Middle frontal gyrus (tissue), 1 donor: Measurements from ENCODE around the gene KLF1.
"Not testable (repeated sequence)": the region's sequence is repeated elsewhere in the genome, so short reads cannot be mapped to it uniquely, and the experiment has no call there.

ENCODE experiments used
- DNase-seq: peaks from one replicate; pipeline ENCODE4 v3.0.0-alpha.2; 2015; ENCODE audit warnings: low spot score; ENCODE audit errors: extremely low spot score

Gene KLF1

DNA sequence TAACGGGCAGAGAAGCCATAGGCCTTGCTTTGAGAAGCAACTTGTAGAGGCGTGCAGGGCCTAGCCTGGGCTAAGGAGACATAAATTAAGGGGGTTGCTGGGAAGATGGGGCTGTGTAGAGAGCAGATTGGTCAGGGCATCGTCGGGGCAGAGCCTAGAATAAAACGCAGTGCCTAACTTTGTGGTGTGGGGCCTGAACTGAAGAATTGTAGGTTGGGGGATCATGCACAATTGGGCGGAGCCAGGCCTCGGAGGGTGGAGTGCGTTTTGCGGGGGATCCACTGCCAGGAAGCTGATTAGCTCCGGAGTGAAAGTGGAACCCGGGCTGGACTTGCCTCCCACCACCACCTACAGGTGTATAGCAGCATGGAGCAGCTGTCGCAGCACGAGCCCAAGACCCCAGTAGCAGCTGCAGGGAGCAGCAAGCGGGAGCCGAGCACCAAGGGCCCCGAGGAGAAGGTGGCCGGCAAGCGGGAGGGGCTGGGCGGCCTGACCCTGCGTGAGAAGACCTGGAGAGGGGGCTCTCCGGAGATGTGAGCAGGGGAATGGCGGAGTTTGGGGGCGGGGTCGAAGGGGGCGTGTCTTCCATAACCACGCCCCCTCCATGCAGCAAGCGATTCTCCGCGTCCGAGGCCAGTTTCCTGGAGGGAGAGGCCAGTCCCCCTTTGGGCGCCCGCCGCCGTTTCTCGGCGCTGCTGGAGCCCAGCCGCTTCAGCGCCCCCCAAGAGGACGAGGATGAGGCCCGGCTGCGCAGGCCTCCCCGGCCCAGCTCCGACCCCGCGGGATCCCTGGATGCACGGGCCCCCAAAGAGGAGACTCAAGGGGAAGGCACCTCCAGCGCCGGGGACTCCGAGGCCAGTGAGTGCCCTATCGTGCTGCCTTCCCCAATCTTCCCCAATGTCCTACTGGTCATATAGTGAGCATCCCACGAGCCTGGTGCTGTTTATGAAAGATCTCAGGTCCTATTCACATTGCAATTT, 19.6 kb downstream of the KLF1 start:
- no peak for DNase-seq

DNA sequence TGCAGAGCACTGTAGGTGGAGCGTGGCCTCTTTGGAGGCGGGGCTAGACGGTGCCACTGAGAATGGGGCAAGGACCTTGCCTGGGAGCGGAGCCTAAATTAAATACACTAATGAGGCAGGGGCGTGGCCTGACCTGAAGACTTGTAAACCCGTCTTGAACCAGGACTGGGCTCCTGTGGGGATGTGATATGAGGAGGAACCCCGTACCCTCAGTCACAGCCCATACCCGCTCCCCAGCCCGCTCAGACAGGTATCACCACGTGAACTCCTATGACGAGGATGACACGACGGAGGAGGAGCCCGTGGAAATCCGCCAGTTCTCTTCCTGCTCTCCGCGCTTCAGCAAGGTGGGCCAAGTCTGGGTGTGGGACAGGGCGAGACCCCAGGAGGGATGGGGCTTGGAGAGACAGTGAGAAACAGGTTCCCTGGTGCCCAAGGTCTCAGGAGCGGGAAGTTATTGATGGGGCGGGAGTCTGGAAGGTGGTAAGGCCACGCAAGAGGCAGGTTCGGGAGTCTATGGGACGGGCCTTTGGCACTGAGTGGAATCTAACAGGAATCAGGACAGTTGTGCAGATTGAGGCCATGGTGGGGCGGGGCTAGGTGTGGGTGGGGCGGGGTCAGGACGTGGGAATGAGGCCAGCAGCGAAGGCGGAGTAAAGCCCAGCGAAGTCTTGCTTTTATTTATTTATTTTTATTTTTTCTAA, 20.4 kb downstream of the KLF1 start:
- no peak for DNase-seq

DNA sequence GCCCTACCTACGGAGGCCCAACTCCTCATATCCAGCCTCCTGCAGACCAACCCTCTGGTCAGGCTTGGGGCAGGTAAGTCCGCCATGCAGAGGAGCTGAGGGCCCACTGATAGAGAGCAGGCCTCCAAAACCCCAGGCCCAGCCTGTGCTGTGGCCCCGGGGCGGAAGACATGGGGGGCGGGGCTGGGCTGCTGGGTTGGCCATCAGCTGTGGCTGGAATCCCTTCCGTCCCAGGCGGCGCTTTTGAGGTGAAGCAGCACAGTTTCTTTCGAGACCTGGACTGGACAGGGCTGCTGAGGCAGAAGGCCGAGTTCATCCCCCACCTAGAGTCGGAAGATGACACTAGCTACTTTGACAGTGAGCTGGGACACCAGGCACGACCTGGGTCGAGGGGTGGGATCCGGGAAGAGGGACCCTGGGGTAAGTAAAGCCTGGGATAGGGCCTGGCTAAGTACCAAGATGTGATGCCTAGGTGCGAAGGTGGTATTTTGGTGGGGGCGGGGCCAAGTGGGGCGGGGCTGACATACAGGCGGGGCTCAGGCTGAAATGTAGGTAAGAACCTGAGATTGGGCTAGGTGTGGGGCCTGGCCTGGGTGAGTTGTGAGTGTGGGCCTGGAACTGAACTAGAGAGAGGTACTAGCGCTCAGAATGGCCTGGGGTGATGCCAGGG, 21.1 kb downstream of the KLF1 start:
- no peak for DNase-seq

DNA sequence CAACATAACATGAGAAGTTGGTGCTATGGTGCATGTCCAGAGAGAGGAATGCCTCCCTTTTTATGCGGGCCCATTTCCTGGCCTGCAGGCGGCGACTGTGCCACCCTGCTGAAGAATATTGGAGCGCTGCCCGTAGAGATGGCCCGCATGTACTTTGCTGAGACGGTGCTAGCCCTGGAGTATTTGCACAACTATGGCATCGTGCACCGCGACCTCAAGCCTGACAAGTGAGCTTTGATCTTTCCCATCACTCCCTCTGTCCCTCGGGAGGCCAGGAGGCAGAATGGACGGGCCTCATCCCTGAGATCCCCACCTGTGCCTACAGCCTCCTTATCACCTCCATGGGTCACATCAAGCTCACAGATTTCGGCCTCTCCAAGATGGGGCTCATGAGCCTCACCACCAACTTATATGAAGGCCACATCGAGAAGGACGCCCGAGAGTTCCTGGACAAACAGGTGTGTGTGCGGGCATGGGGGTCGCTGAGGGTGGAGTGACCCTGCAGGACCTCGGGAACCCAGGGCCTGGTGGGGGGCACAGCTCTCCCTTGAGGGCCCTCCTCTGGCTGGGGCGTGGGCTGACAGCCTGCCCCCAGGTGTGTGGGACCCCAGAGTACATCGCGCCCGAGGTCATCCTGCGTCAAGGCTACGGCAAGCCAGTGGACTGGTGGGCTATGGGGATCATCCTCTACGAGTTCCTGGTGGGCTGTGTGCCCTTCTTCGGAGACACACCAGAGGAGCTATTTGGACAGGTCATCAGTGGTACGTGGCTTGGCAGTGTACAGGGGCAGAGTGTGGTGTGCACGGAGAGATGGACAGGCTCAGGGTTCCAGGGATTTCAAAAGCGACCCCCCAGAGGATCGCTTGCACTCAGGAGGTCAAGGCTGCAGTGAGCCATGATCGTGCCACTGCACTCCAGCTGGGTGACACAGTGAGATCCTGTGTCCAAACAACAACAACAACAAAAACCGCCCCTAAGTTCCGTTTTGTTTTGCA, 22.0 kb downstream of the KLF1 start:
- DNase-seq = no peak

DNA sequence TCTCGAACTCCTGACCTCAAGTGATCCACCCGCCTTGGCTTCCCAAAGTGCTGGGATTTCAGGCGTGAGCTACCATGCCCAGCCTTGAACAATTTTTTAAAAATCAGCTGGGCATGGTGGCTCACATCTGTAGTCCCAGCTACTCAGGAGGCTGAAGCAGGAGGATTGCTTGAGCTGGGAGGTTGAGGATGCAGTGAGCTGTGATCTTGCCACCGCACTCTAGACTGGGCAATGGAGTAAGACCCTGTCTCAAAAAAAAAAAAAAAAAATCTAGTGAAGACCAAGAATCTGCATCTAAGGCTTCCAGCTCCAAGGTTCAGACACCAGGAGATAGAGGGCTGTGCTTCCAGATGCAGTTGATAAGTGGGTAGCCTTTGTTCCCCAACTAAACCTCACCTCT, 22.9 kb downstream of the KLF1 start:
- DNase-seq = no peak

DNA sequence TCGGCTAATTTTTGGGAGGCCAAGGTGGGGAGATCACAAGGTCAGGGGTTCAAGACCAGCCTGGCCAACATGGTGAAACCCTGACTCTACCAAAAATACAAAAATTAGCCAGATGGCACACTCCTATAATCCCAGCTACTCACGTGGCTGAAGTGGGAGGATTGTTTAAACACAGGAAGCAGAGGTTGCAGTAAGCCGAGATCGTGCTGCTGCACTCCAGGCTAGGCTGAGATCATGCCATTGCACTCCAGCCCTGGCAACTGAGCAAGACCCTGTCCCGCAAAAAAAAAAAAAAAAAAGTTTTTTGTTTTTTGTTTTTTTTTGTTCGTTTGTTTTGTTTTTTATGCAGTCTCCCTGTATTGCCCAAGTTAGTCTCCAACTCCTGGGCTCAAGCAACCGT, 27.5 kb downstream of the KLF1 start:
- DNase-seq = no peak

DNA sequence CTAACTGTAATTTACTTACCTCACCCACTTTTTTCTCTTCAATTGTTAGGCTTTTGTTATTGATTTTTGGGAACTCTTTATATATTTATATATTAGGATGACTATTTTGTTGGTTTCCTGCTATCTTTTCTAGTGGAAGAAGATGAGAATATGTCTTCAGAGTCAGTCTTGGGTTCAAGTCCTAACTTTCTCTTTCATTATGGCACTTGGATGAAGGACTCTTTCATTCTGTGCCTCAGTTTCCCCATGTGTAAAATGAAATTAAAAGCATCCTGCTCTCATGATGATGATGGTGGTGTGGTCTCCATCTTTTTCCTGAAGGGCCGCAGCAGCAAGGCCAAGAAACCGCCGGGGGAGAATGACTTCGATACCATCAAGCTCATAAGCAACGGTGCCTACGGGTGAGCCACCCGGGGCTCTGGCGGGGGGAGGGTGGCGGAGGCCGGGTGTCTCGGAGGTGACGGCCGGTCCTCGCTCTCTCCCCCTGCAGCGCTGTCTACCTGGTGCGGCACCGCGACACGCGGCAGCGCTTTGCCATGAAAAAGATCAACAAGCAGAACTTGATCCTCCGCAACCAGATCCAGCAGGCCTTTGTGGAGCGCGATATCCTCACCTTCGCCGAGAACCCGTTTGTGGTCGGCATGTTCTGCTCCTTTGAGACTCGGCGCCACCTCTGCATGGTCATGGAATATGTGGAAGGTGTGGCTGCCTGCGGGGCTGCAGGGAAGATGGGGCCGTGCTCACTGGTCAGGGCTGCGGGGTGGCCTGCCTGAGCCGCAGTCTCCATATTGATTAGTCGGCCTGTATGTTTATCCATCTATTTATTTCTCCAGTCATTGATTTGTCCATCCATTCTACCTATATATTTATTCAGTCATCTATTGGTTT, 28.7 kb downstream of the KLF1 start:
- no peak for DNase-seq

DNA sequence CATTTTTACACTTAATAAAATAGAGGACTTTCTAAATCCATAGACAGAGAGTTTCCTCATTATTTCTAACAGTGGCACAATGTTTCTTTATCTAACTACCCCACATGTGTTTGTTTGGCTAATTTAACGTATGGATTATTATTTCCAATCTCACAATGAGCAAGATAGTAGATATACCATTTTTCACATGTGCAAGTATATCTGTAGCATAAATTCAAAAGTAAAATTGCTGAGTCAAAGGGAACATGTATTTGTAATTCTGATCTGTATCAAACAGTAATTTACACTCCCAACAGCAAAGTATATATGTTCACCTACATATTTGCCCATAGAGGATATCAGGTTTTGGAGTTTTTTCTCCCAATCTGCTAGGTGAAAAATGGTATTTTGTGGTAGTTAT, 30.3 kb downstream of the KLF1 start:
- DNase-seq = no peak

DNA sequence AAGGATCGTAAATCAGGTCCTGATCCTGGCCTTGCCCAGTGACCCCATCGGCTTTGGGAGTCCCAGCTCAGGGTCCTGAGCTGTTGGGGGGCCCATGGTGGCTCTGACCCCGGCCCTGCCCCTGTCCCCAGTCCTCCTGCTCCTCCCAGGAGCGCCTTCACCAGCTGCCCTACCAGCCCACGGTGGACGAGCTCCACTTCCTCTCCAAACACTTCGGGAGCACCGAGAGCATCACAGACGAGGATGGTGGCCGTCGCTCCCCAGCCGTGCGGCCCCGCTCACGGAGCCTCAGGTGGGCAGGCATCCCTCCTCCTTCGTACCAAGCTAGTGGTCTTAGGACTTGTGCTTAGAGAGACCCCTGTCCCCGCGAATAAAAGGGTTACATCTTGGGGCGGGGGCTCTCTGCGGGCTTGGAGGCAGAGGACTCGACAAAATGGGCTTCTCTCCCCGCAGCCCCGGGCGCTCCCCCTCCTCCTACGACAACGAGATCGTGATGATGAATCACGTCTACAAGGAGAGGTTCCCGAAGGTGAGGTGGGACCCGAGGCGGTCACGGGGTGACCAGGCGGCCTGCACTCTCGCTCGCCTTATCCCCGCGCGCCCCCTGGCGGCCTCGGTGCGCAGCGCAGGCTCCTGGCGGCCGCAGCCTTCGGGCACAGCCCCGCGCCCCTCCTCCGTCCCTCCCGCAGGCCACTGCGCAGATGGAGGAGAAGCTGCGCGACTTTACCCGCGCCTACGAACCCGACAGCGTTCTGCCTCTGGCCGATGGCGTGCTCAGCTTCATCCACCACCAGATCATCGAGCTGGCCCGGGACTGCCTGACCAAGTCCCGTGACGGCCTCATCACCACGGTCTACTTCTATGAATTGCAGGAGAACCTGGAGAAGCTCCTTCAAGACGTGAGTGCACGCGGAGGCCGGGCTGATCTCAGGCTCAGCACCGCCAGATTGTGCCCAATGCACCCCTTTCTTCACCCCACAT, 39.6 kb downstream of the KLF1 start:
- DNase-seq = peak; percentile 48

DNA sequence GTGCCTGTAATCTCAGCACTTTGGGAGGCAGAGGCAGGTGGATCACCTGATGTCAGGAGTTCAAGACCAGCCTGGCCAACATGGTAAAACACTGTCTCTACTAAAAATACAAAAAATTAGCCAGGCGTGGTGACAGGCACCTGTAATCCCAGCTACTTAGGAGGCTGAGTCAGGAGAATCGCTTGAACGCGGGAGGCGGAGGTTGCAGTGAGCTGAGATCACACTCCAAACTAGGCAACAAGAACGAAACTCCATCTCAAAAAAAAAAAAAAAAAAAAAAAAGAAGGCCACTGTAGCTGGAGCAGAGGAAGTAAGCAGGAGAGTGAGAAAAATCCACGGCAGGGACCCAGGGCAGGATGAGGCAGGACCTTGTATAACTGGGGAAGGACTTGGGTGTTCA, 40.4 kb downstream of the KLF1 start:
- DNase-seq = not testable (repeated sequence)

DNA sequence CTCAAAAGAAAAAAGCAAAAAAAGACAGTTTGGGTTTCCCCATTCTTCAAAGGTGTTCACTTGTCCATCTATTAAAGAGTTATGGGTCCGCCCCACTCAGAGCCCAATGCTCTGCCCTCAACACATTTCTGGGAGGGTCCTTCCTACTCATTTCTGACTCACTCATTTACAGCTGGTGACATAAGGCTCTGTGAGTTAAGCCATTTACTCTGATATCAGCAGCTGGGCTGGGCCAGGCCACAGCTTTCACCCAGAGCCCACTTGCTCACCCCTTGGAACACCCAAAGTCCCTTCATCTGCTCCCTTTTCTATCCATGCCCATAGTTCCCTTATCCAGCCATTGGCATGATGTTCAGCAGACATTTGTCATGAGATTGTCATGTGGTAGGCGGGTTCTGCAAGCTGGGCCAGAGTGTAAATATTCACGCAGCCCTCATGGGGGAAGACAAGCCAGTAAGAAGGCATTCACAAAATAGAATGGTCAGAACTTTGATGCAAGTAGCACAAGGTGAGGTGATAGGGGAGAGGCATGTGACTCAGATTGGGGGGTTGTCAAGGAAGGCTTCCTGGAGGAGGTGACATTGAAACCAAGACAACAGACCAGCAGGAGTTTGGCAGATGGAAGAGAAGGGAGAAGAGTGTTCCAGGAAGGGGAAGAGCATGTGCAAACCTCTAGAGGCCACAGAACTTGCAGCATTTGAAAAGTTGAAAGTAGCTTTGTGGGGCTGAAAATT, 42.8 kb downstream of the KLF1 start:
- DNase-seq = no peak

DNA sequence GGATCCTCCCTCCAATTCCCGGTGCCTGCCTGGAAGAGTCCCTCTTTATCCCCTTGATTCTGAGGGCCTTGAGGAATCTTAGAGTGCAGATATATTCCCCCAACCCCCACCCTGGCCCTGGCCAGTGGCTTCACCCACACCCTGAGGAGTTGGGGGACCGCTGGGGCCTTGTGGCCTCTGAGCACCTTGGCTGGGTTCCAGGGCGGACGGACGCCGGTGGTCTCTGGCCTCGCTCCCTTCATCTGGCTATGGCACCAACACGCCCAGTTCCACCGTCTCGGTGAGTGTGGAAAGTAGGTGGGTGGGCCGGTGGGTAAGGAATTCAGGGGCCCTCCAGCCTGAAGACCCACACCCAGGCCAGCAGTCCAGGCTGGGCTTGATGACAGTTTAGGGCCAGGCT, 43.7 kb downstream of the KLF1 start:
- DNase-seq = no peak

DNA sequence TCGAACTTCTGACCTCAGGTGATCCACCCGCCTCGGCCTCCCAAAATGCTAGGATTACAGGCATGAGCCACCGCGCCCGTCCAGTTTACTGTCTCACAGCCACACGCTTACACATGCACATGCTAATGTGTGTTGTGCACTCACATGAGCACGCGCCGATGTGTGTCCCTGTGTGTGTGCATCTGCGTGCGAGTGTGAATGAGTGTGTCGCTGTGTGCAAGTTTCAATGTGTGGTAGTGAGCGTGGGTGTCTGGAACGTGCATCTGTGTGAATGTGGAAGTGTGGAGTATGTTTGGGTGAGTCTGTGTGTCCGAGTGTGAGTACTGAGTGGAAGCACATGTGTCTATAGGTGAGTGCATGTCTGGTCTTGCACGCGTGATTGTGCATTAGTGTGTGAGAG, 44.5 kb downstream of the KLF1 start:
- no peak for DNase-seq

DNA sequence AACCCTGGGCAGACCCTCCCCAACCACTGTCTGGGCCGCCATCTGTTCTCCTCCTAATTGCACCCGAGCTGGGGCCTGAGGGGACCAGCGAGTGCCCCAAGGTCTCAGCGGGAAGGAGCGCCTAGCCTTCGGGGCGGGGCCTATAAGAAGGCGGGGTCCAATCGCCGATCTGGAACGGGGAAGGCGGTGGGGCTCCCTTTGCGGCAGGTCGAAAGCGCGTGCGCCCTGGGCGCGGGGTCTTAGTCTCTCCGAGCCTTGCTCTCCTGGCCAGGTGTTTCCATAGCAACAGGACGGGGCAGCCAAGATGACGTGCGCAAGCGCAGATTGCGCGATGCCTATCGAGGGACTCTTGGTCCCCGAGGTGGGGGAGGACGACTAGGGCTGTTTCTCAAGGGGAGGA, 45.9 kb downstream of the KLF1 start:
- DNase-seq = no peak

DNA sequence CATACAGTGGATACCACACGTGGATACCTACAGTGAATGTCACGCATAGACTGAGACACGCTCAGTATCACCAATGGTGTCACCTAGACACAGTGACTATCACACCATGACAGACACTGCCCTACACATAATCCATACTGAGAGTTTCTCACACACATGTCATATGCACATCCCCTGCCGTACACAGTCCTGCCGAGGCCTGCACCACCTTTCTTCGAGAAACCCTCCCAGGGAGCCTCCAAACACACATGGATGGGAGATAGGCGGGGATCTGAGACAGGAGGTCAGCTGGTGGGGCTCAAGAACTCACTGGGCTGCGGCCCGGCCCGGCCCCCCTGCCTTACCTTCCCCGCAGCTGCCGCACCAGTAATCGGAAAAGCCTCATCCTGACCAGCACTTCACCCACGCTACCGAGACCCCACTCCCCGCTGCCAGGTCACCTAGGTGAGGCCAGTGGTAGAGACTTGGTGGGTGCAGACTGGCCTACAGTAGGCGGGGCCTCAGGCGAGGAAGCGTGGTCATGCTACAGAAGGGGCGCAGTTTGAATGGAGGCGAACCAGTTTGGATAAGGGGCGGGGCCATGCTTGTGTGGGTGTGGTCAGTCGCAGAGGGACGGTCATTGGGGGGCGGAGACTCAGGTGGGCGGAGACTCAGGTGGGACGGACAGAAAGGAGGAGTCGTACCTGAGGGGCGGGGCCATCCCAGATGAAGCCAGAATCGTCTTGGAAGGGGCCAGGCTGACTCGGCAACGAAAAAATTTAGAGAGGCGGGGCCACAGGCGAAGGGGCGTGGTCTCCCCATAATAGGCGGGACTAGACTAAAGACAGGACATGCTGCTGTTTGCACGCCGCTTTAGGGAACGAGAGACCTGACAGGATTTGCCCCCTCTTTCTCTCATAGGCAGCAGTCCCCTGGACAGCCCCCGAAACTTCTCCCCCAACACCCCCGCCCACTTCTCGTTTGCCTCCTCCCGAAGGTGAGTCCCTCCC, 46.6 kb downstream of the KLF1 start:
- DNase-seq = no peak

DNA sequence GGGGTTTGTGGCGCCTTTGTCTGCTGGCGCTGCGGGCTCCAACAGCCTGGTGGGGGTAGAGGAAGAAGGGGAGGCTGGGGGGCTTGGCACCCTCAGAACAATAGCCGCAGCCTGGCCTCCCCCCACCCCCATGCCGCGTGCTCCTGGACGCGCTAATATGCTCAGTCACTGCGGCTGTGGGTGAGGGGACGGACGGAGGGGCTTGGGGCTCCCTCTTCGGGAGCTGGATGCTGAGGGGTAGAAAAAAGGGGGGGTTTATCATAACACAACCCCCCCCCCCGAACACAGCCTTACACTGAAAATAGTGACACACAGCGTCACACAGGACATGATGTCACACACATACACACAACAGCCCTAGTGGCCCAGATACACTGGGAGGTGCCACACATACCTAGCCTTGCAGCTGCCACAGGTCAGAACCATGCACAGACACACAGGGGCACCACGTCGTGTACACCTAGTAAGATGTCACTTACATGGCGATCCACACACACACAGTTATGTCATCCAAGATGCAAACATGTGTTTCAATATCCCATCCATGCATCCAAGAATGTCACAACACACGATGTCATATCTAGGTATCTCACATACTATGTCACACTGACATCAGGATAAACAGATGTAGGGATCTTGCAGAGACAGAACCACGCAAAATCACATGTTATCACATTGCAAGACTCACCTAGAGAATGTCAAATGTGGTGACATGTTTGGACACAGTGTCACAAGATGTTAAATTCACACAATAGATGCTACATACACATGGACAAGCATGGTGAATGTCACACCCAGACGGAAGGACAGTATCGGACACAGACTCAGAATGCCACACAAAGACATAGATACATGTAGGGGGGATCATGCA, 47.9 kb downstream of the KLF1 start:
- DNase-seq = no peak
